Measurements from ENCODE around the gene TMEM109.

DNA sequence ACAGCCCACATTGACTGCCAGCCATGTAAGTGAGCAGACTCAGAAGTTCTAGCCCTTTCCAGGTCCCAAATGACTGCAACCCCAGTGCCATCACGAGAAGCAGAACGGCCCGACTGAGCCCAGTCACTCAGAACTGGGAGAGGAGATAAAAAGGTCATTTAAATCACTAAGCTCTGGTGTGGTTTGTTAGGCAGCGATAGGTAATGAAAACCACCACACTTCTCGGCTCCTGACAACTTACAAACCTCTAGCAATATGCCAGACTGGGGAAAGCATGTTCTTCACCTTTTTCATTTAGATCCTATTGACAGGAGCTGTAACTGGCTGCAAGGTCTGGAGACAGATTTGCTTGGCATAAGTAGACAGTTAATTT is 31.3 kb downstream of the TMEM109 start:
- TF ChIP-seq NR3C1 (CRISPR knock-in tag; conservative IDR thresholded peaks at IDR 0.05; ENCODE audit: low read depth) (no peak), CTCF (IDR thresholded peaks at IDR 0.05) (no peak), FOXP1 (CRISPR knock-in tag; IDR thresholded peaks at IDR 0.05; ENCODE audit: borderline replicate concordance) (no peak), CREB1 (CRISPR knock-in tag; IDR thresholded peaks at IDR 0.05) (no peak), GABPB1 (CRISPR knock-in tag; IDR thresholded peaks at IDR 0.05) (no peak), HMGXB4 (CRISPR knock-in tag; IDR thresholded peaks at IDR 0.05) (no peak), ZNF671 (CRISPR knock-in tag; IDR thresholded peaks at IDR 0.05) (no peak), ZNF263 (CRISPR knock-in tag; IDR thresholded peaks at IDR 0.05; ENCODE audit: low read depth) (no peak), NFE2L1 (CRISPR knock-in tag; IDR thresholded peaks at IDR 0.05) (no peak)
- TF ChIP-seq, protein P1, sequence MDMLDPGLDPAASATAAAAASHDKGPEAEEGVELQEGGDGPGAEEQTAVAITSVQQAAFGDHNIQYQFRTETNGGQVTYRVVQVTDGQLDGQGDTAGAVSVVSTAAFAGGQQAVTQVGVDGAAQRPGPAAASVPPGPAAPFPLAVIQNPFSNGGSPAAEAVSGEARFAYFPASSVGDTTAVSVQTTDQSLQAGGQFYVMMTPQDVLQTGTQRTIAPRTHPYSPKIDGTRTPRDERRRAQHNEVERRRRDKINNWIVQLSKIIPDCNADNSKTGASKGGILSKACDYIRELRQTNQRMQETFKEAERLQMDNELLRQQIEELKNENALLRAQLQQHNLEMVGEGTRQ (CRISPR knock-in tag; IDR thresholded peaks at IDR 0.05) = no peak
